Left kidney (tissue), 2 donors: Measurements from ENCODE around the gene NOTCH1. TPM values are rescaled to one million over a fixed set of nuclear protein-coding genes. Genes with fewer than 3 reads are reported as not detected.

Experiments used
- DNase-seq: peaks from one replicate; pipeline ENCODE4 v3.0.0-alpha.2; 2013
- polyA plus RNA-seq: library from polyadenylated mRNA; unstranded; fragments of 120-200 nt; gene quantifications from one replicate; pipeline ENCODE4 v1.2.1, GENCODE V29; 2013; ENCODE audit not compliant: insufficient read length

The NOTCH1 gene
- polyA plus RNA-seq, 1 donor = 26.4 TPM

DNA sequence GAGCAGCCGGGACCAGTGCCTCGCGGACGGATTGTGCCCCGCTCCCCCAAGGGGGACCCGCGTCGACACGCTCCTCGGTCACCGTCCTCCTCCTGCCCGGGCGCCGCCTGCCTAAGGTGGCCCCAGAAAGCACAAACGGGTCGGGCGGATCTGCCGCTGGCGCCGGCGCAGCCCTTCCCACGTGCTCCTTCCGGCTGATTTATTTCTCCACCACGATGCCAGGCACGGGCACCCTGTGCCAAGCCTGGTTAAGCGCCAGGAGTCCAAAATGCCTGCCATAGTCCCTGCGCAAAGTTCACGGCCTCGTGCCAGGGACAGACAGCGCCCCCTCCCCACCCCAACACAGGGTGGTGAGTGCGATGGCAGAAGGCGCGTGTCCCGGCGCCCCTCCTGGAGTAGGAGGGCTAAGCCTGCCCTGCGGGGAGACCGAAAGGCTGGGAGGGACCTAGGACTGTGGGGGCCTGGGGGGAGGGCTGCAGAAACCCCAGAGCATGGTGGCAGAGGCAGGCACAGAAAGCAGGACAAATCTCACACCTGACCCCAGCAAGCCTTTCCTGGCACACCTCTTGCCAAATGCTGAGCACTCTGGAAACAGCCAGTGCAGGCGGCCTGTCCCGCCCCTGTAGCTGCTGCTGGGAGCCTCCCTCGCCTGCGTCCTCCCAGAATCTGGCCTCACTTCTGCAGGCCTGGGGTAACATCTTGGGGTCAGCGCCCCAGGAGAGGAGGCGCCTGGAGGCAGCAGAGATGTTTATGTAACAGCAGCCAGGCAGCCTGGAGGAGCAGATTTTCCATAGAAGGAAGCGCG lies 1.1 kb upstream of the NOTCH1 start:
- no peak for DNase-seq

DNA sequence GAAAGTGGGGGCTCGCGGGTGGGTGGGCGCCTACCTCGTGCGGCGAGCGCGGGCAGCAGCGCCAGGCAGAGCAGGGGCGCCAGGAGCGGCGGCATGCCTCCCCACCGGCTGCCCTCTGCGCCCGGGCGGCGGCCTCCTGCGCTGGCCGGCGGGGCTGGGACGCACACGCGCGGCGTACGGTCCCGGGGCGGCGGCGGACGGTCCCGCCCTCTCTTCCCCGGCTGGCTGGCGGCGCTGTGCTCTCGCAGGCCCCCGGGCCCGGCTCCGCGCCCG lies 220 bp downstream of the NOTCH1 start:
- no peak for DNase-seq

DNA sequence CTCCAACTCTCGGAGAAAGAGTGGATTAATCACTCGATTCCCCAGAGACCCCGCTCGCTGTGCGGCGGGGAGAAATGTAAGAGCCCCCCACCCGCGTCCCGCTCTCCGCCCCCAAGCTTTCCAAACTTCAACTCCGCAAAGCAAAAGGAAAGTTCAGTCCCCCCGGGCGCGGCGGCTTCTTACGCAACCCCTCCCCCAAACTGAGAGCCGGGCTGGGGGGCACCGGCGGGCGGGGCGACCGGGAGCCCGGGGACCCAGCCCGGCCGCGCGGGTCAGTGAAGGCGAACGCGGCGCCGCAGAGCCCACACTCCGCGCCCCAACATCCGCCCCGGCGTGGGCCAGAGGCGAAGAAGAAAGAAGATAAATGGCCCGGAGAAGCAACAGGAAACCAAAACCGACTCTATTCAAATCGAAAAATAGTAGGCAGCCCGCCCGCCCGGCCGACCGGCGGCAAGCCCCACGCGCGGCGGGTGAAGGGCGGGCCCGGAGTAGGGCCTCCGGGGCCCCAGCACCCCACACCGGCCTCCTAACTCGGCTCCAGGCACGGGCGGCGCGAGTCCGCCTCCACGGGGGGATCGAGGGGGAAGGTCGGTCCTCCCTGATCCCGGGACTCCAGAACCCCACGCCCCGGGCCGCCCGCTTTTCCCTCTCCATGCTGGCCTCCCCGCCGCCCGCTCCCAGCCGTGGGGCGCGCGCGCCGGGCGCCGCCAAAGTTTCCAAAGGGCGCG lies 720 bp downstream of the NOTCH1 start:
- no peak for DNase-seq

DNA sequence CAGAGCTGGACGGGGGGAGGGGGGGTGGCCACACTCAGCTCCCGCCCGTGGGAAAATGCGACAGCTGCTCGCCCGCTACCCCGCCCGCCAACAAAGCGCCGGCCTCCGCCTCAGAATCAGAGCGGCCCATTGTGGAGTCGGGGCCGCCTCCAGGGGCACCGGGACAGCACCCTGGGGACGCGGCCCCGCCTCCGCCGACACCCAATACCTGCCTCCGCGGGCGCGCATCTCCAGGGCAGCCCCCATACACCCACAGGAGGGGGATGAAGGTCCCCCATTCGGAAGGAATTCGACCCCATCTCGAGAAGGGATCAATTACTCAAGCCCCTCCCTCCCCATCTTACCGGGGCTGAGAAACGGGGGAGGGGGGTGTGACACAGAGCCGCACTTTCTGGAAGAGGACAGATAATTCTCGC lies 1.3 kb downstream of the NOTCH1 start:
- DNase-seq = no peak

DNA sequence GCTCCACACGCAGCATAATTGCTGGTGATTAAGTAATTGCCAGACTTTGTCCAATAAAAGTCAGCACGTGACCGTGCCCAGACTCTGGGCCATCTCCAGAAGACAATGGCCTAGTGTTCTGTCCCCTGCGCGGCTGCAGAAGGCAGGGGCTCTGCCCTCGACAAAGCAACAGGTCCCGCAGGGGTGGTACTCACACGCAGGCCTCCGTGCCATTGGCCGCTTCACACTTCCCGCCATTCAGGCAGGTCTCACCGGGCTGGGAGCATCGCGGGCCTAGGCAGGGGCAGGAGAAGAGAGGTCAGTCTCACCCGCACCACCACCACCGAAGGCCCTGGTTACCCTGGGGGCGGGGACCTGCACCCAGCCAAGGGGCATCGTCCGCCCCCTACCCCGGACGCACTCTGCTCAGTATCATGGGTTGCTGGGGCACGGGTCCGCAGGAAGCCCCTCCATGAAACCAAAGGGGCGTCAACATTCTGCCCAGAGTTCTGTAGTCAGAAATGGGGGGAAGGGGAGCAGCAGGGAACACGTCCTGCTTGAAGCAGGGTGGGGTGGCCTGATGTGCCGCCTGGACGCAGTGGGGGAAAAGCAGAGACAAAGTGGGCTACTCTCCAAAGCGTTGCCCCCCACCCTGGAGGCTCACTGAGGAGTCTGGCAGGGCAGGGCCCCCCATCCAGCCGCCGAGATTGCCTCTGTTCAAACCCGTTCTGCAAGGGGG lies 1.9 kb downstream of the NOTCH1 start:
- no peak for DNase-seq

DNA sequence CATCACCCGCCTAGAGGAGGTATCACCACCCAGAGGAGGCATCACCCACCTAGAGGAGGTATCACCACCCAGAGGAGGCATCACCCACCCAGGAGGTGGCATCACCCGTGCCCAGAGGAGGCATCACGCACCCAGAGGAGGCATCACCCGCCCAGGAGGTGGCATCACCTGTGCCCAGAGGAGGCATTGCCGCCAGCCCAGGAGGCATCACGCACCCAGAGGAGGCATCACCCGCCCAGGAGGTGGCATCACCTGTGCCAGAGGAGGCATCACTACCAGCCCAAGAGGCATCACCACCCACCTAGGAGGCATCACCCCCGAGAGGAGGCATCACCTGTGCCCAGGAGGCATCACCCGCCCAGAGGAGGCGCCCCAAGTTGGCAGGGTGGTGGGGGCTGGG lies 2.6 kb downstream of the NOTCH1 start:
- DNase-seq = no peak

DNA sequence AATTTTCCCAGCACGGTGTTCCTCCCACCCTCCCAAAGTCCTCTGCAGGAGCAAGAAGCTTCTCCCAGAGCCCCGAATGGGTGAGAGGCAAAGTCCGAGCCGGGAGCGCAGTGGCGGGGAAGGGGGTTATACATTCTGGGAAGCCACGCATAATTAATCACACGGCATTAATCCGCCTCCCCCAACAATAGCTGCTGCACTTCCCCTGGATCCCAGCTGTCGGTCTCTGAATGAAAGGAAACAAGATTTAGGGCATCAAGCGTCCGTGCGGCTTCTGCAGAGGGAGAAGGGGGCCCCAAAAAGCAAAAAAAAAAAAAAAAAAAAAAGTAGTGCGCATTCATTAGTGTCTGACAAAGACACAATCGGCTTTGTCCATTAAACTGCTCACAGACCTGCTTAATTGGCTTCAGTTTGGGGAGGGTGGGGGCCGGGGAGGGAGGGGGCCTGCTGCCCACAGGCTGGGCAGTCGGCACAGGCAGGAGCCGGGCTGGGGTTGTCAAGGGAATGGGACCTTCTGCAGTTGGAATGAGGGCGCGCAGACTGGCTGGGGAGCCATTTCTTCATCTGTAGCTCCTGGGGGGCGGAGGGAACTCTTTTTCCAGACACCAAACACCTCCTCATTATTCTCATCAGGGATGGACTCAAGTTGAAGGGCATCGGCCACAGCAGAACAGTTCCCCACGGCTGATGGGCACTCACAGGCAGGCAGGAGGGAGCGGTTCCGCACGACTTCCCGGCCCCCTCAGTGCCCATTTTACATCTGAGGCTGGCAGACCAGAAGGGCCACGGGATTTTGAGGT lies 3.4 kb downstream of the NOTCH1 start:
- no peak for DNase-seq

DNA sequence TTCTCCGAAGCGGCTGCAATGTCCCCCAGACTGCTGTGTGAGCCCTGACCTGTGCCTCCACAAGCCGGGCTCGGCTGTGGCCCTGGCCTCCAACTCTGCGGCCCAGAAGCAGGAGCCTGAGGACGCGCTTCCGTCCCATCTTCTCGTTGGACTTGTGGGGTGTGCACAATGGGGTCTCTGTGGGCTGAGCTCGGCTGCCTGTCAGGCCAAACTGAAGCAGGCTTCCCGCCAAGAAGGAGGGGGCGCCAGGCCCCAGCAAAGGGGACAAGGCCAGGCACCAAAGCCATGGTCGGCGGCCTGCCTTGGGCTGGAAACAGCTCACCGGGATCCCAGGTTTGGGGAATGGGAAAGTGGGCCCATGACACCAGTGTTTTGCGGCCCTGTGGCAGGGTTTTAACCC lies 4.1 kb downstream of the NOTCH1 start:
- DNase-seq = no peak

DNA sequence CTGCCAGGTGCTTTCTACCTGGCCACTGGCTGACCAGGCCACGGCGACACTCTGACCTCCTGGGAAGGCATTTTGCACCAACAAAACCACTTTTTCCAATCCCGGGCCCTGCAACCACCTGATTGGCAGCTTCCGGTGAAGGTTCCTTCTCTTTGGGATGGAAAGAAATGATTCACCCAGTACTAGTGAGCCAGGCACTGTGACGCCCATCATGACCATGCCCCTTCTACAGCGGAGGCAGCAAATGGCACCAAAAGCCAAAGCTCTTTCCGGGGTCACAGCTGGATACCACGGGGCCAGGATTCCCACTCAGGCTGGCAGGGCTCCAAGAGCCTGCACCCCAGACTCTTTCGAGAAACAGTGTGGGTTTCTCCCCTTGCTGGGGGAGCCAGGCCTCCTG lies 4.7 kb downstream of the NOTCH1 start:
- DNase-seq = no peak

DNA sequence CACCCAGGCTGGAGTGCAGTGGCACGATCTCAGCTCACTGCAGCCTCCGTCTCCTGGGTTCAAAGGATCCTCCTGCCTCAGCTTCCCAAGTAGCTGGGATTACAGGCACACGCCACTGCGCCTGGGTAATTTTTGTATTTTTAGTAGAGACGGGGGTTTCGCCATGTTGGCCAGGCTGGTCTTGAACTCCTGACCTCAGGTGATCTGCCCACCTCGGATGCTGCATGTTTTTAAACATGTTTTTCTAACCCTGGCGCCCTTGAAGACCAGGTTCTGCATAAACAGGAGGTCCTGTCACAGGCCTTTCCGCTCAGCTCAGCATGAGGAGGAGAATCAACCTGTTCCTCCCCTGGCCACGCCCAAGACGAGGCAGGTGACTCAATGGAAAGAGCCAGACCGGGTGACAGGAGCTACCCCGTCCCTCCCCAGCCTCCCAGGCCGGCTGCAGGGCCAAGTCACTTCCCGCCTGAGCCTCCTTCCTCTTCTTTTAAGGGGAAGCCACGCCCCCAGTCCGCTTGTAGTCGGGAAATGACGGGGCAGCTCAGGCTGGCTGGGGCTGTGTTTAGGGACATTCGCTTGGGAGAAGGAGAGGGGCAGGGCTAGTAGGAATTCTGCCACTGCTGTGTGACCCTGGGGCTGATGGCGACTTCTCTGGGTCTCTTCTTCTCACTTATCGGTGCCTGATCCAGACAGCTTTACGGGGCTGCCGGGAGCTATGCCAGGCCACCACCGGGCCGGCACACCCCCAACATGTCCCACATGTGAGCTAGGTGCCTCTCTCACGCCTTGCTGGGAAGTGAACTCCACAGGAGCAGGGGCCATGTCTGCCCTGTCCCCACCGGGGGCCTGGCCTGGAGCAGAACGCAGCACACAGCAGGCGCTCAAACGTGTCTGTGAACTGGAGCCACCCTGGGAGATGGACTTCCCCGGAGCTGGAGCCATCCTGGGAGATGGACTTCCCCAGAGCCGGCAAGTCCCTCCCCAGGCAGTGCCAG lies 6.1 kb downstream of the NOTCH1 start:
- DNase-seq = no peak

DNA sequence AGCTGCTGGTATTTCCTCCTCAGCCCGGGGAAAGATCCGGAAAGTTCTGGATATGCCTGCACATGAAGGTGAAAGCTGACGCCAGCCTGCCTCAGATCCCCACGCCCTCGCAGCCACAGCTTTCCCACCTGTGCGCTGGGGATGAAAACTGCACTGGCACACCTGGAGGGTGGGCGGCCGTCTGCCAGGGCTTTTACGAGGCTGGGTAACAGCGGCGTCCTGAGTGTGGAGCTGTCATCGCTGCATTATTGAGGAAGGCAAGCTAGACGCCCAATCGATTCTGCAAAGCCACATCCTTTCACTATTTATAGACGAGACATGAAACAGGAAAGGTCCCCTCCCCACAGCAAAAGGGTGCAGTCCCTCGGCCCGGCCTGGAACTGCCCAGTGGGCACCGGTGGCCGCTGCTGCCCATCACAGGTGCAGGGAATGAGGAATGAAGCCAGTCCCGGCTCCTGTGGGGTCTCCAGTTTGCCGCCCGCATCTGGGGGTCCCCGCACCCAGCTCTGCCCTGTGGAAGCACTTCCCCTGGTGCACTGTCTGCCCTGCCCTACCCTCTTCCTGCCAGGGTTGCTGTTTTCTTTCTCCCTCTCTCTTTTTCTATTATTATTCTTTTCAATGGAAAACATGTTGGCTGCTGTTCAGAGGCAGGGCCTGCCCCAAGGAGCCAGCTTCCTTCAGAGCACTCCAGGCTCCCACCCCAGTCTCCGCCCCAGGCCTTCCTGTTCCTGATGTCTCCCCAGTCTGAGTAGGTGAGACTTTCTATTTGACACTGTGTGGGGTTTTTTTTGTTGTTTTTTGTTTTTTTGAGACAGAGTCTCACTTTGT lies 7.0 kb downstream of the NOTCH1 start:
- DNase-seq = no peak

DNA sequence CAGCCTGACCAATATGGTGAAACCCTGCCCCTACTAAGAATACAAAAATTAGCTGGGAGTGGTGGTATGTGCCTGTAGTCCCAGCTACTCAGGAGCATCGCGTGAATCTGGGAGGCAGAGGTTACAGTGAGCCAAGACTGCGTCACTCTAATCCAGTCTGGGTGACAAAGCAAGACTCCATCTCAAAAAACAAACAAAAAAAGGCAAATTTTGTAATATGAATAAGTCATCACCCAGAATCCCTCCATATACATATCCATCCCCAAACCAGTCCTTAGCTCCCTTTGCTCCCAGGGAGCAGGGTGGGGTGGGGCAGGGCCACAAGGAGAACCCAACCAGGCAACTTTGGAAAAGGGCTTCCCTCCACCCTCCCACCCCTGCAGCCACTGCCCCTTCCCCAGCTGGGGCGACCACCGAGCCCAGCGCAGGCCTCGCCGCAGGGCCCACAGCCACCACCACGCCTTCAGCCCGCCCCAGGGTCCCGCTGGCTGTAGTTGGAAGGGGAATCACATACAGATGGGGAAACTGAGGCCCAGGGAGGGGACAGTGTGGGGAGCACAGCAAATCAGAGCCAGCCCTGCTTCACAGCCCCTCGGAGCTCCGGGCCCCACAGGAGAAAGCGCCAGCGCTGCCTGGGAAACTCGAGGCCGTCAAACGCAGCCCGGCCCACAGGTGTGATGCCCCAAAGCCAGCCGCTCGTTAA lies 7.8 kb downstream of the NOTCH1 start:
- DNase-seq = no peak

DNA sequence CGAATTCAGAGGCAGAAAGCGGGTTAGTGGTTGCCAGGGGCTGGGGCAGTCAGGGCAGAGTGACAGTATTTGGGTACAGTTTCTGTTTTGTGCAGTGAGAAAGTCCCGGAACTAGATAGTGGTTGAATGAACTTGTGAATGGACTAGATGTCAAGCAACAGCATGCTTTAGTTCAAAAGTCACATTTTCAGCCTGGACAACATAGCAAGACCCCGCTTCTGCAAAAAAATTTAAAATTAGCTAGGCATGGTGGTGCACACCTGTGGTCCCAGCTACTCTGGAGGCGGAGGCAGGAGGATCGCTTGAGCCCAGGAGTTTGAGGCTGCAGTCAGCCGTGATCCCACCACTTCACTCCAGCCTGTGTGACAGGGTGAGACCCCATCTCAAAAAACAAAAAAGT lies 8.4 kb downstream of the NOTCH1 start:
- no peak for DNase-seq

DNA sequence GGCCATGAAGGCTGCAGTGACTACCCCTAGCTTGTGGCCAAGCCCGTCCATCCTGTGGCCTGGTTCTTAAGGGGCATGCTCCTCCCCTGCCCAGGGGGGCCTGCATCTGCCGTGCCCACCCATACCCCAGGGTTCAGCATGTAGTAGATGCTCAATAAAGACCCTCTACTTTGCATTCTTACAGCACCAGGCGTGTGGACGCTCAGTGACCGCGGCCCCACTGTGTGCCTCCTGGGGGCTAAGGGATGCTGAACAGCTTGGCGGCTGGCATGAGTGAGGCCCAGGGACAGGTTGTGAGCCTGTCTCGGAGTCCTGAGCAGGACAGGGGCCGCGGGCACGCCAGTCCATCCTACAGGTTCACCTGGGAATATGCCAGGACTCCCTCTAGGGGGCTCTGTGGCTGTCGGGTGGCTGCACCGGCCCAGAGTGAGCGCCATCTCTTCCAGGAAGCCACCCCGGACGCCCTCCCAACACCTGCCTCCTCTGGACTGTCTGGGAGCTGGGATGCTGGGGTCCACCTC lies 9.1 kb downstream of the NOTCH1 start:
- no peak for DNase-seq

DNA sequence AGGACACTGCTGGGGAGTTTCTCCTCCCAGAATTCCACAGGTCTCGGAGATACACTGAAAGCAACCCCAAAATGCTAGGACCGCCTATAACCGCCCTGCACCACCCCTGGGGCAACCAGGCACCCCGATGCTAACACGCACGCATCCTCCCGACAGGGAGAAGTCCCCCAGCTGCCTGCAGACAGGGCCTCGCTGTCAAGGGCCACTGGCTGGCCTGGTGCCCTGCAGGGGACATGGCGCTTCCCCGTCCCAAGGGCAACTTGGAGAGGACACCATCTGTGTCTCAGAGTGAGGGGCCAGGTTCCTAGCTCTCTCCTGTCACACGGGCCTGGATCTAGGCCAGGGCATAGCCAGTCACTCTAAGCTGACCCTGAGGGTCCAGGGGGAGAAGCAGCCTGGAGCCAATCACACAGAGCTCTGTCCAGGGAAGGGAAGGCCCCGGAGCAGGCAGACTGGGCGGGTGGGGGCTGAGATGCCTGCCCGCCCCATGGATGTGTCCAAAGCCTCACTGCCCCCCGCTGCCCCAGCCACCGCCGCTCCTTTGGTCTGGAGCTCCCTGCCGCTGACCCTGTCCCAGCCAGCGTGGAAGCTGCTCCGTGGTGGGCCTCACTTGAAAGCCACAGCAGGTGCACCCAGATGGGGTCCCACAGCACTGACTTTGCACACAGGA lies 9.7 kb downstream of the NOTCH1 start:
- no peak for DNase-seq

DNA sequence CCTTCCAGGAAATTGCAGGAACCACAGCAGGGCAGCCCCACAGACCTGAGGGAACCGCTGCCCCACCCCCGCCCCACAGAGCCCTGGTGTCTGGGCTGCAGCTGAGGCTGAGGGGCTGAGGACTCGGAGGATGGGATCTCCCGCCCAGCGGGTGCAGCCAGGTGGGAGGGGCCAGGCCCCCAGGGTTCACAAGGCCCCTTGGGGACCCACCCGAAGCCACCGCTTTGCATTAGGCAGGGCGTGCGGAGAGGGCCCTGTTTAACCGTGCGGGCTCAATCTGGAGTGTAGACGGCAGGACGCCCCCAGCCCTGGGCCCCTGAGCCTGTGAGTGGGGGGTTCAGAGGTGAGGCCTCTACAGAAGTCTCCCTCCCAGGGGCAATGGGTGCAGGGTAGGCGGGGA lies 10.8 kb downstream of the NOTCH1 start:
- DNase-seq = no peak

DNA sequence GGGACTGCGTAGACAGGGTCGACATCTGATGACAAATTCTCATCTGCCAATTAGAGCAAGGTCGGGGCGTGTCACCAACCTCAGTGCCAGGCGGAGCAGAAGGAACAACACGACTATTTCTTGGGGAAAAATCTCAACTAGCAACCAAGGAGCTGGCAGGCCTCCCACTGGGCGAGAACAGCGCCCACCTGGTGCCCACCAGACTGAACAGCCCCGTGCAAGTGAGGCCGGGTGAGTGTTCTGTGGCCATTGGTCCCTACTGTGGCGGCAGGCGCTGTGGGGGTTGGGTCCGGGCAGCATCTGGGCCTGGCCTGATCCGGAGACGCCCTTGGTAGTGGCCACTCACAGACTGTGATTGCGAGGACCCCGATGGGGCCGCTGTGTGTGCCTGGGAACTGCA lies 11.5 kb downstream of the NOTCH1 start:
- DNase-seq = no peak

DNA sequence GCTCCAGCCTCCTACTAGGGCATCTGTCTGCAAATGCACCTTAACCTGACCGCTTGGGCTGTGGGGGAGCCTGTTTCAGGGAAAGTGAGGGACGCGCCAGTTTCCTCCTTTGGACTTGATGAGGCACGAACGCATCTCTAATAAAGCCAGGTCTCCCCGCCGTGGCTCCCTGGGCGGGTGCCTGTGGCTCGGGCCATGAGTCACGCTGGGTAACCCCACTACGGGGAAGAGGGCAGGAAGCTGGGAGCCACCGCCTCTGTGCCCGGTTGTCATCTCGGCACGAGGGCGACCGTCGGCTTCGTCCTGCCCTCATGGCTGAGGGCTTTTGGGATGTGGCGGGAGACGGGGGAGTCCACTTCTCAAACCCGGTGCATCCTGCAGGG lies 12.1 kb downstream of the NOTCH1 start:
- DNase-seq = no peak
